ENCODE data around the gene CCDC38. TPM values are rescaled to one million over a fixed set of nuclear protein-coding genes. Genes with fewer than 3 reads are reported as not detected.

The CCDC38 gene
- total and polyA plus RNA-seq, 2 experiments from 2014 or later, result not detected

- peaks cover 1% of the 10 kb centered on the region for H3K4me1 ChIP-seq (ENCODE audit: low read depth)
- H3K36me3 ChIP-seq, result no peaks in the 10 kb centered on the region
- H3K4me3 ChIP-seq, result no peak overlapping the region
- H3K27ac ChIP-seq, result no peak overlapping the region
- H3K27me3 ChIP-seq, result no peaks in the 10 kb centered on the region
- TF ChIP-seq CTCF (IDR thresholded peaks at IDR 0.05; ENCODE audit: low read depth, low read length), result no peak
- DNase-seq (ENCODE audit: low read depth in 1 of 2, low spot score in 1 of 2), result no peak
- no peaks in the 10 kb centered on the region for H3K9me3 ChIP-seq (ENCODE audit: low read depth)
These were observed 35.9 kb upstream of the CCDC38 start for GRCh38 chr12:95978351-95978750.

GRCh38 chr12:95977764-95978305 is 35.4 kb upstream of the CCDC38 start:
- no peak for TF ChIP-seq CTCF (IDR thresholded peaks at IDR 0.05; ENCODE audit: low read depth, low read length)
- no peak for DNase-seq (ENCODE audit: low read depth in 1 of 2, low spot score in 1 of 2)
- Histone ChIP-seq H3K4me3 (no peak overlapping the region), H3K27me3 (no peaks in the 10 kb centered on the region), H3K36me3 (no peaks in the 10 kb centered on the region), H3K9me3 (ENCODE audit: low read depth) (no peaks in the 10 kb centered on the region), H3K4me1 (ENCODE audit: low read depth) (peaks cover 6% of the 10 kb centered on the region), H3K27ac (no peak overlapping the region)

- Histone ChIP-seq H3K4me1 (ENCODE audit: low read depth) (peaks cover 16% of the 10 kb centered on the region), H3K4me3 (no peak overlapping the region), H3K36me3 (no peaks in the 10 kb centered on the region), H3K27ac (no peak overlapping the region), H3K27me3 (no peaks in the 10 kb centered on the region), H3K9me3 (ENCODE audit: low read depth) (no peaks in the 10 kb centered on the region)
- TF ChIP-seq CTCF (IDR thresholded peaks at IDR 0.05; ENCODE audit: low read depth, low read length), result no peak
- DNase-seq (ENCODE audit: low read depth in 1 of 2, low spot score in 1 of 2), result peak in 1 of 2 donors; percentile 31
These were observed 34.0 kb upstream of the CCDC38 start for GRCh38 chr12:95976416-95976832.

GRCh38 chr12:95975491-95975890 is 33.1 kb upstream of the CCDC38 start:
- H3K27ac ChIP-seq, result no peak overlapping the region
- no peaks in the 10 kb centered on the region for H3K36me3 ChIP-seq
- DNase-seq (ENCODE audit: low read depth in 1 of 2, low spot score in 1 of 2), result no peak
- H3K9me3 ChIP-seq (ENCODE audit: low read depth), result no peaks in the 10 kb centered on the region
- TF ChIP-seq CTCF (IDR thresholded peaks at IDR 0.05; ENCODE audit: low read depth, low read length), result no peak
- no peaks in the 10 kb centered on the region for H3K27me3 ChIP-seq
- no peak overlapping the region for H3K4me3 ChIP-seq
- H3K4me1 ChIP-seq (ENCODE audit: low read depth), result peaks cover 16% of the 10 kb centered on the region

GRCh38 chr12:95974358-95974757 is 31.9 kb upstream of the CCDC38 start:
- Histone ChIP-seq H3K36me3 (no peaks in the 10 kb centered on the region), H3K4me1 (ENCODE audit: low read depth) (peaks cover 16% of the 10 kb centered on the region), H3K27me3 (no peaks in the 10 kb centered on the region), H3K4me3 (no peak overlapping the region), H3K9me3 (ENCODE audit: low read depth) (no peaks in the 10 kb centered on the region), H3K27ac (no peak overlapping the region)
- no peak for DNase-seq (ENCODE audit: low read depth in 1 of 2, low spot score in 1 of 2)
- no peak for TF ChIP-seq CTCF (IDR thresholded peaks at IDR 0.05; ENCODE audit: low read depth, low read length)

Data from cardiac muscle cell (in vitro differentiated cells and primary cell).